Retinal pigment epithelial cell (primary cell): ENCODE results near the gene SUMO3.

Experiments used
- DNase-seq: peaks from one replicate; pipeline ENCODE4 v3.0.0-alpha.2; 2010; ENCODE audit warnings: low read depth
- H3K4me3 ChIP-seq: 2 replicates; pipeline ENCODE4 v1.5.1; 2011; ENCODE audit warnings: mild to moderate bottlenecking, low read length, control low read depth, moderate library complexity
- TF ChIP-seq, protein P1 (sequence below): conservative IDR thresholded peaks from 2 replicates; pipeline ENCODE4 v1.5.1; 2011; ENCODE audit warnings: low read depth, low read length, control low read depth, inconsistent platforms

Gene SUMO3

DNA sequence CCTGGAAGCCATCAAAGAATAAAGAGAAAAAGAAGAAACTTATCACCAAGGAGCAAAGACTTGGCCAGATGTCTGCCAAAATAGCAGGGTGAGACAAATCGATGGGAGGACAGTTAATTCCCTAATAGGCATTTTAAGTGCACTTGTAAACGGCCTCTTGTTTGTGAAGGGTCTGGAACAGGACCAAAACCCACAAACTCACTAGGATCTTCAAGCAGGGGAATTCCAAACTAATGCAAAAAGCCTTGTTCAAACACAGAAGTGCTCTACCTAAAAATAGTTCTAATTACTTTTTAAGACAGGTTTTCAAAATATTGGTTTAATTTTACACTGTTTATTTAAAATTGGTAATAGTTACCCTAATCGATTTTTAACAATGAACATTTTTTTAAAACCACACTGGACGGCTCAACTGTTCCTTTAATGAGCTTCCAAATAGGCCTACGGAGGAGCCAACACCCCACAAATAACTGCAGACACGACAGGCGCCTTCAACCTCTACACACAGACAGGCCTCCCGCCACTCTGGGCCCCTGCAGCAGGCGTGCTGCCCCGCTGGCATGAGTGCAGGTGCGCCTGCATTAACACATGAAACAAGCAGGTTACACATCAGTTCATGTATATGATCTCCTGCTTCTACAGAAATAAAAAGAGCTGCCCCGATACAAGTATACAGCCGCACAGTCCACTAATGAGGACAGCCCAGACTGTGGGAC is 32.1 kb downstream of the SUMO3 start:
- TF ChIP-seq, protein P1, sequence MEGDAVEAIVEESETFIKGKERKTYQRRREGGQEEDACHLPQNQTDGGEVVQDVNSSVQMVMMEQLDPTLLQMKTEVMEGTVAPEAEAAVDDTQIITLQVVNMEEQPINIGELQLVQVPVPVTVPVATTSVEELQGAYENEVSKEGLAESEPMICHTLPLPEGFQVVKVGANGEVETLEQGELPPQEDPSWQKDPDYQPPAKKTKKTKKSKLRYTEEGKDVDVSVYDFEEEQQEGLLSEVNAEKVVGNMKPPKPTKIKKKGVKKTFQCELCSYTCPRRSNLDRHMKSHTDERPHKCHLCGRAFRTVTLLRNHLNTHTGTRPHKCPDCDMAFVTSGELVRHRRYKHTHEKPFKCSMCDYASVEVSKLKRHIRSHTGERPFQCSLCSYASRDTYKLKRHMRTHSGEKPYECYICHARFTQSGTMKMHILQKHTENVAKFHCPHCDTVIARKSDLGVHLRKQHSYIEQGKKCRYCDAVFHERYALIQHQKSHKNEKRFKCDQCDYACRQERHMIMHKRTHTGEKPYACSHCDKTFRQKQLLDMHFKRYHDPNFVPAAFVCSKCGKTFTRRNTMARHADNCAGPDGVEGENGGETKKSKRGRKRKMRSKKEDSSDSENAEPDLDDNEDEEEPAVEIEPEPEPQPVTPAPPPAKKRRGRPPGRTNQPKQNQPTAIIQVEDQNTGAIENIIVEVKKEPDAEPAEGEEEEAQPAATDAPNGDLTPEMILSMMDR: no peak
- no peak for DNase-seq
- no peak overlapping the region for H3K4me3 ChIP-seq

DNA sequence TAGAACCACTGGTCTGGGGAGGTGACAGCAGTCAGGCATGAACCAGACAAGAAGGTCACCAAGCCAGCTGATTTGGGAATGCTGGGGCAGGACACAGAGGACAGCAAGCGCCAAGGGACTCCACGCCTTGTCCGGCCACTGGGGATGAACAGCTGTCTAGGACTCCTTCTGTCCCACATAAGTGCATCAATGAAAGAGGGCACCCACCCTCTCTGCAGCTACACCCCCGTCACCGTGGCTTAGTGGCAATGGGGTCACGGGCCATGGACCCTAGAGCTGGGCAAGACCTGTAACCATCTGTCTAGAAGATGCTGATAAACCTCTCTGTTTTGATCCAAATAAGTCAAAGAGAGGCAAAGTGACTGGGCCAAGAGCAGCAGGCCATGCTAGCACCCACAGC is 33.1 kb downstream of the SUMO3 start:
- no peak overlapping the region for H3K4me3 ChIP-seq
- TF ChIP-seq, protein P1: no peak
- DNase-seq: no peak

DNA sequence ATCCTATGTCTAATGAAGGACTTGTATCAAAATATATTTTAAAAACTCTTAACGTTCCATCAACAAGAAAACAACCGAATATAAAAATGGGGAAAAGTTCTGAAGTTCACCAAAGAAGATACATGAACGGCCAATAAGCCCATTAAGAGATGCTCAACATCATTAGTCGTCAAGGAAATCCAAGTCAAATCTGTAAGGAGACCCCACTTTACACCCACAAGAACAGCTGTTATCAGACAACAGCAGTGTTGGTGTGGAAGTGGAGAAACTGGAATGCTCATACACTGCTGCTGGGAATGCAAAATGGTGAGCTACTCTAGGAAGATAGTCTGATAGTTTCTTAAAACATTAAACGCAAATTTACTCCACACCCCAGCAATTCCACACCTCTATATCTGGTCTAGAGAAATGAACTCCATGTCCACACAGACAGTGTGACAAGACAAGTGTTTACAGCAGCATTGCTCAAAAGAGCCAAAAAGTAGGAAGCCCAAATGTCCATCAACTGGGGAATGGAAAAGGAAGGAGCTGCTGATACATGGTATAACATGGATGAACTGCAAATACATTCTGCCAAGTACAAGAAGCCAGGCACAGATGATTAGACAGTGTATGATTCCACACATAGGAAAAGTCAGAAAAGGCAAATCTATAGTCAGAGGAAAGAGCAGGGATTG is 34.7 kb downstream of the SUMO3 start:
- TF ChIP-seq, protein P1: no peak
- no peak overlapping the region for H3K4me3 ChIP-seq
- no peak for DNase-seq

DNA sequence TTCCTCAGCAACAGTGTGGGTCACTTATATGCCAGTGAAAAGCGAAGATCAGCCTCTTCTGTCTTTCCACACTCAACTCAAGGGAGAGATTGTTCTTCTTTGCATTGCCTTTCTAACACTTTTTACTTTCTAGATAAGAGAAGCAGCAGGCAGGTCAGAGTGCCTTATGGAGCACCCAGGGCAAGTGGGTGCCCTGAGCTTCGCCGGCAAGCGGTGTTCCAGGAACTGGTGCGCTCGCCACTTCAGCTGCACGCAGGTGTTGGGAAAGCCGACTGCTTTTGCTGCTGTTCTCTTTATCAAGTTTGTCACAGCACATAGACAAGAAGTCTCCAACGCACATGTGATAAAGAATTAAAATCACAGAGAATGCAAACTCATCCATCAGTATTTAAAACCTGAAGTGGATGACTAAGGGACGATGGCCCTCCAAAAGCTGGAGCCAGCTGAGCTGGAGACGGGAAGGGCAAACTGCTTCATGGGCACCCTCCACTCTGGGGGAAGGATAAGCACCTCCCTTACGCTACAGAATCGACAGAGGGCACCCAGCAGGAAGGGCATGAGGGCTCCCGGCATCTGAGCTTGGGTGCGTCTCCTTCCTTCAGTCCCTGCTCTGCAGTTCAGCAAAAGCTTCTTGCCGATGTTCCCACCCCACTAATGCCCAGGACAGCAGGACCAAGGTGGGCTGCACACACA is 36.9 kb downstream of the SUMO3 start:
- DNase-seq: no peak
- H3K4me3 ChIP-seq: no peak overlapping the region
- TF ChIP-seq, protein P1: no peak

DNA sequence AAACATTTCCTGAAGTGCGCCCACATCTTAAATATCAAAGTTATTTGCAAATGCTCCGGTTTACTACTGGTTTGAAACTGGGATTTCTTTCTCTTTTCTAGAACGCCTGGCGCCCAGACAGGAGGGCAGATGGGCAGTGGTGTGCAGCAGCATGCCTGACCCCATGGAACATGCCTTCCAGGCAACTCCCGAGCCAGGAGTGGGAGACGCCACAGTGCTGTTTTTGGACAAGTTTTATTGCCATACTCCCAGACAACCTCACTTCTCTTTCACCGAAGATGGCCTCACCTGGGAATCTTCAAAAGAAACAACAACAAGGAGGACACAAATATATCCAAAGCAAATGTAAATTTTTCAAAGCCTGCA is 37.7 kb downstream of the SUMO3 start:
- no peak overlapping the region for H3K4me3 ChIP-seq
- no peak for DNase-seq
- TF ChIP-seq, protein P1: no peak

DNA sequence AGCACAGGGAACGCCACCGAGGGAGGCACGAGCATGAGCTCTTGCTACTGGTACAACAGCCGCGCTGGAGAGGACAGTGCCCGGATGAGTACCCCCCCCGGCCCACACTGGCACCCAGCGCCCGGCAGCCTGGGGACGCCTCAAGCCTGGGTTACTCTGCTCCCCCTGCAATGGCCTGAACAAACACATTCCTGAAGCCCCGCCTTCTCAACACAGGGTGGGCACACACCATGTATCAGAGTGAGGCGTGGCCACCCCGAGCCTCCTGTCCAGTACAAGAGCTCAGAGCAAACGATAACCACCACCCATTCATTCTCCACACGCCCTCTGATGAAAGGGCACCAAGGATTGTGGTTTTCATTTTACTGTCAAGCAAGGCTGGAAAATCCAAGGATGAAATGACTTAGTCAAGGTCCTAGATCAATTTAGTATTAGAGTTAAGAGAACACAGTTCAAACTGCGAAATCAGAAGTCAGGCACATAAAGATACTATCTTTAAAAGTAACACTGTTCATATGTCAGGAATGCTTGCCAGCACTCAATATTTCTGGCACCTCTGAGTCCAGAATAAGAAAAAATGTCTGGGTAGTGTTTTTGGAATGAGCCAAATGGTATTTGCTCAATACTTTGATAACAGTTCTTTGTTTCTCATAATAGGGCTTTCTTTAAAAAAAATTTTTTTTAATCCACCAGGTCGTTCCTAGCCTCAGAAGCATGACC is 38.3 kb downstream of the SUMO3 start:
- TF ChIP-seq, protein P1: no peak
- H3K4me3 ChIP-seq: no peak overlapping the region
- no peak for DNase-seq
